CD4-positive, alpha-beta T cell treated with Interleukin-17A for 4 hours (primary cell): ENCODE data around the gene HSPA14.
A peak's percentile ranks its signal among the peaks of the same experiment; 100 is the strongest.
"Not testable (repeated sequence)": the region's sequence is repeated elsewhere in the genome, so short reads cannot be mapped to it uniquely, and the experiment has no call there.

Experiments
- DNase-seq: peaks from one replicate; pipeline ENCODE4 v3.0.0-alpha.2; 2020; ENCODE audit warnings: mixed read lengths

HSPA14 gene

GRCh38 chr10:14891151-14891550 is 53.0 kb downstream of the HSPA14 start:
- DNase-seq: no peak

- peak; percentile 24 for DNase-seq
Observed at GRCh38 chr10:14904316-14904732, 66.2 kb downstream of the HSPA14 start.

GRCh38 chr10:14904864-14905263 is 66.8 kb downstream of the HSPA14 start:
- no peak for DNase-seq

GRCh38 chr10:14905890-14906289 is 67.8 kb downstream of the HSPA14 start:
- DNase-seq: no peak

GRCh38 chr10:14906765-14907164 is 68.7 kb downstream of the HSPA14 start:
- DNase-seq: no peak

GRCh38 chr10:14907591-14907990 is 69.5 kb downstream of the HSPA14 start:
- not testable (repeated sequence) for DNase-seq

- no peak for DNase-seq
Observed at GRCh38 chr10:14909101-14909500, 71.0 kb downstream of the HSPA14 start.

- no peak for DNase-seq
Observed at GRCh38 chr10:14910953-14911352, 72.8 kb downstream of the HSPA14 start.

- DNase-seq: no peak
Observed at GRCh38 chr10:14911801-14912200, 73.7 kb downstream of the HSPA14 start.

GRCh38 chr10:14916600-14916999 is 78.5 kb downstream of the HSPA14 start:
- no peak for DNase-seq

GRCh38 chr10:14917827-14918226 is 79.7 kb downstream of the HSPA14 start:
- no peak for DNase-seq

- DNase-seq: no peak
Observed at GRCh38 chr10:14918964-14919363, 80.9 kb downstream of the HSPA14 start.
